Tibial nerve (tissue), 4 donors: ENCODE results near the gene SFMBT2. TPM values are rescaled to one million over a fixed set of nuclear protein-coding genes. Genes with fewer than 3 reads are reported as not detected.

Experiments
- DNase-seq, 2 donors: peaks; one replicate each; pipeline ENCODE4 v3.0.0-alpha.2; 2019; ENCODE audit warnings: low spot score in 2 of 2
- H3K27ac ChIP-seq, 4 donors: fragments of 200-600 bp; sonication (generic) in 3 of 4; one replicate each; pipeline ENCODE4 v1.5.1; 2017 to 2019; ENCODE audit warnings: mild to moderate bottlenecking in 1 of 4
- H3K27me3 ChIP-seq, 2 donors: fragments of 200-600 bp; sonication (generic) in 1 of 2; one replicate each; pipeline versions ENCODE4 v1.5.1 to v1.6.0; 2017 to 2019
- H3K36me3 ChIP-seq, 3 donors: fragments of 200-600 bp; sonication (generic); one replicate each; pipeline ENCODE4 v1.5.1; 2018 to 2019
- H3K4me1 ChIP-seq, 4 donors: fragments of 200-600 bp; sonication (generic) in 3 of 4; one replicate each; pipeline ENCODE4 v1.5.1; 2017 to 2019
- H3K4me3 ChIP-seq, 4 donors: fragments of 200-600 bp; sonication (generic) in 3 of 4; one replicate each; pipeline ENCODE4 v1.5.1; 2017 to 2019; ENCODE audit warnings: mild to moderate bottlenecking in 1 of 4, moderate library complexity in 1 of 4
- H3K9me3 ChIP-seq, 4 donors: fragments of 200-600 bp; sonication (generic) in 3 of 4; one replicate each; pipeline ENCODE4 v1.5.1; 2017 to 2019
- CTCF ChIP-seq, 5 experiments: fragments of 200-600 bp in 3 of 5; fragments of 450-650 bp in 2 of 5; sonication (generic) in 3 of 5; IDR thresholded peaks; one replicate each; pipeline ENCODE4 v1.5.1; 2016 to 2019; ENCODE audit warnings: antibody characterized with exemption in 5 of 5, mild to moderate bottlenecking in 3 of 5, moderate library complexity in 2 of 5
- EP300 ChIP-seq, 2 donors: sonication (generic); formaldehyde crosslinking; IDR thresholded peaks; one replicate each; pipeline ENCODE4 v1.6.1; 2017; ENCODE audit warnings: antibody characterized with exemption in 2 of 2, mild to moderate bottlenecking in 1 of 2
- POLR2A ChIP-seq, 2 donors: fragments of 450-650 bp; IDR thresholded peaks; one replicate each; pipeline ENCODE4 v1.6.1; 2017; ENCODE audit warnings: antibody characterized with exemption in 2 of 2, mild to moderate bottlenecking in 2 of 2, moderate library complexity in 2 of 2
- WGBS, 2 donors: methylation state at CpG; one replicate each; pipeline ENCODE4 v1.1.5; 2018; 5-methylcytosine and 5-hydroxymethylcytosine counted together
- total RNA-seq, 4 donors: library from RNA; depleted of rRNA; stranded (reverse); fragments of >200 nt; gene quantifications; one replicate each; pipeline ENCODE4 v1.1.0, GENCODE V29; 2016

SFMBT2 gene
- total RNA-seq, 4 donors from 2014 or later, result 10.2 to 24.0 (median 15.4) TPM

DNA sequence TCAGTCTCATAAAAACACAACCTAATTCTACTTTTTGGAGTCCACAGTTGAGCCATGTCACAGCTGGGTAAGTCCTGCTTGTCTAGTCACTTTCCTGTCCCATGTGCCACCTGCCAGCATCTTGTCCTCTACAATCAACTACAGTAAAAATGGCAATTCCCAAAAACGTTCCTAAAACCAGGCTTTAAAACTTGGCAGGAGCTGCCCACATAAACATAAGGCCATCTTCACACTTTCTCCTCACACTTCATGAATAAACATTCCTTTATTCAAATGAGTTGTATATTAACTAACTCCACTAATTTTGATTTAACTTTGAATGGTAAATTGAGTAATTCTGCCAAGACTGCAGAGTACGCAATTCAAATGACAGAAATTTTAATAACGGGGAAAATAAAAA is 49.5 kb downstream of the SFMBT2 start:
- Histone ChIP-seq H3K4me3 (no peak overlapping the region), H3K27me3 (no peaks in the 10 kb centered on the region), H3K4me1 (no peaks in the 10 kb centered on the region), H3K27ac (no peak overlapping the region), H3K9me3 (peaks cover 0 to 3% (median 0%) of the 10 kb centered on the region in 4 donors), H3K36me3 (peaks cover 0 to 73% (median 0%) of the 10 kb centered on the region in 3 donors)
- TF ChIP-seq EP300 (IDR thresholded peaks at IDR 0.05) (no peak), POLR2A (IDR thresholded peaks at IDR 0.05) (no peak), CTCF (IDR thresholded peaks at IDR 0.05) (no peak)
- DNase-seq, result no peak
- WGBS, 2 donors, result 88 to 90% methylated on average over 3 of the region's 3 CpGs

DNA sequence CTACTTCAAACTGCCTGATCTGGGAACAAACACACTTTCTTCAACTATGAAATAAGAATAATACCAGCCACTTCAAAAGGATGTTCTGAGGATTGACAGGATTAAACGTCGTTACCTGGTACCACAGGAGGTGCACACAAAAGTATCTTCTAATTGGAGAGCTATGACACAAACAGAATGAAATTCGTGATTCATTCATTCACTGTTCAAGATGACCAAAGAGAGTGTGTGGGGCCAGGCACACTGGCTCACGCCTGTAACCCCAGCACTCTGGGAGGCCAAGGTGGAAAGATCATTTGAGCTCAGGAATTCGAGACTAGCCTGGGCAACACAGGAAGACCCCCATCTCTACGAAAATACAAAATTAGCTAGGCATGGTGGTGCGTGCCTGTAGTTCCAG is 50.9 kb downstream of the SFMBT2 start:
- TF ChIP-seq CTCF (IDR thresholded peaks at IDR 0.05), result no peak
- TF ChIP-seq EP300 (IDR thresholded peaks at IDR 0.05), result no peak
- TF ChIP-seq POLR2A (IDR thresholded peaks at IDR 0.05), result no peak
- Histone ChIP-seq H3K4me1 (no peaks in the 10 kb centered on the region), H3K9me3 (peaks cover 0 to 3% (median 0%) of the 10 kb centered on the region in 4 donors), H3K27me3 (no peaks in the 10 kb centered on the region), H3K27ac (no peak overlapping the region), H3K4me3 (no peak overlapping the region), H3K36me3 (peaks cover 0 to 59% (median 0%) of the 10 kb centered on the region in 3 donors)
- WGBS, 2 donors, result 91 to 92% methylated on average over 7 of the region's 7 CpGs
- no peak for DNase-seq

DNA sequence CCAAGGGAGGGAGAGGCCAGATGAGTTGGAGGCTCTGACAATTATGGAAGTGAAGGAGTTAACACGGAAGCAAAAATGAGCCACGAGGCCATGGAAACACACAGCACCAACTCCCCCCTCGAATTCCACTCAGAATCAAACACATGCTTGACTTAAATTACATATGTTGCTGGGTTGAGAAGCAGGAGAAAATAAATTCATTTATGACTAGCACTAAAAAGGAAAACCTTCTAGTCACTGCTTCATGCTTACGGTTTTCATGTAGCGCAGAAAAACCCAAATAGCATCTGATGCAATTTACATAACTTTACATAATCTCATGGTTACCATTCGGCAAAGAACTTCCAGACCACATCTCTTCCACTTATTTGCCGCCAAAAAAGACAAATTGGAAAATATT is 51.5 kb downstream of the SFMBT2 start:
- Histone ChIP-seq H3K9me3 (peaks cover 0 to 3% (median 0%) of the 10 kb centered on the region in 4 donors), H3K4me1 (peaks cover 0 to 6% (median 0%) of the 10 kb centered on the region in 4 donors), H3K27me3 (no peaks in the 10 kb centered on the region), H3K4me3 (no peak overlapping the region), H3K36me3 (peaks cover 0 to 53% (median 0%) of the 10 kb centered on the region in 3 donors), H3K27ac (no peak overlapping the region)
- 72 to 78% methylated on average over 7 of the region's 7 CpGs for WGBS, 2 donors
- TF ChIP-seq POLR2A (IDR thresholded peaks at IDR 0.05) (no peak), CTCF (IDR thresholded peaks at IDR 0.05) (no peak)
- no peak for DNase-seq

GRCh38 chr10:7357193-7357592 is 53.6 kb downstream of the SFMBT2 start:
- H3K27me3 ChIP-seq, result no peaks in the 10 kb centered on the region
- H3K36me3 ChIP-seq, result peaks cover 0 to 33% (median 0%) of the 10 kb centered on the region in 3 donors
- 94 to 96% methylated on average over 6 of the region's 6 CpGs for WGBS, 2 donors
- H3K27ac ChIP-seq, result no peak overlapping the region
- no peak for DNase-seq
- TF ChIP-seq POLR2A (IDR thresholded peaks at IDR 0.05), result no peak
- TF ChIP-seq CTCF (IDR thresholded peaks at IDR 0.05), result no peak
- H3K4me1 ChIP-seq, result peaks cover 0 to 6% (median 0%) of the 10 kb centered on the region in 4 donors
- H3K4me3 ChIP-seq, result no peak overlapping the region
- peaks cover 0 to 3% (median 0%) of the 10 kb centered on the region in 4 donors for H3K9me3 ChIP-seq

GRCh38 chr10:7354330-7355047 is 56.3 kb downstream of the SFMBT2 start:
- no peak overlapping the region for H3K27ac ChIP-seq
- DNase-seq, result no peak
- TF ChIP-seq EP300 (IDR thresholded peaks at IDR 0.05) (no peak), POLR2A (IDR thresholded peaks at IDR 0.05) (no peak), CTCF (IDR thresholded peaks at IDR 0.05) (no peak)
- H3K36me3 ChIP-seq, result peaks cover 0 to 49% (median 0%) of the 10 kb centered on the region in 3 donors
- no peak overlapping the region for H3K4me3 ChIP-seq
- 85 to 86% methylated on average over 11 of the region's 11 CpGs for WGBS, 2 donors
- H3K4me1 ChIP-seq, result peaks cover 0 to 6% (median 0%) of the 10 kb centered on the region in 4 donors
- no peaks in the 10 kb centered on the region for H3K27me3 ChIP-seq
- H3K9me3 ChIP-seq, result no peaks in the 10 kb centered on the region
